A549 (cell line): ENCODE results near the gene SLC4A3. TPM values are rescaled to one million over a fixed set of nuclear protein-coding genes. Genes with fewer than 3 reads are reported as not detected.

ENCODE experiments used
- ATAC-seq, 2 experiments: fragments of 200-7000 bp in 1 of 2; fragments of >200 bp in 1 of 2; cut with Nextera tagmentation in 1 of 2; cut with Tn5 transposase in 1 of 2; 3 replicates each; pipeline versions ENCODE4 v1.8.0 to v1.9.1; 2018 to 2020; ENCODE audit warnings: mild to moderate bottlenecking in 1 of 2, moderate library complexity in 1 of 2
- CTCF ChIA-PET: fragments of 300-600 bp; sonication (Branson Sonifier 250); formaldehyde crosslinking; extraction: SDS; loops from one replicate; lab custom pipeline; 2021; ENCODE audit warnings: antibody characterized with exemption, inconsistent platforms; lab: Yijun Ruan, JAX
- POLR2A ChIA-PET: fragments of 350-600 bp; formaldehyde crosslinking; extraction: SDS; loops from one replicate; lab custom pipeline; 2021; ENCODE audit warnings: antibody characterized with exemption, inconsistent platforms; lab: Yijun Ruan, JAX
- DNase-seq, 2 experiments: peaks; one replicate each; pipeline versions ENCODE4 v3.0.0 to v3.0.0-alpha.2; 2011 to 2016; ENCODE audit warnings: low read depth in 1 of 2, low spot score in 1 of 2
- FAIRE-seq: peaks from 2 replicates; lab custom pipeline; 2011; peaks lifted over from hg19 to GRCh38; lab: Jason Lieb, UNC
- H3K27ac ChIP-seq, 2 experiments: fragments of >200 bp; sonication (Bioruptor Twin); formaldehyde crosslinking; 3 replicates each; pipeline ENCODE4 v1.5.1; 2016 to 2017
- H3K4me1 ChIP-seq: fragments of >200 bp; sonication (Bioruptor Twin); formaldehyde crosslinking; 3 replicates; pipeline ENCODE4 v1.6.1; 2016
- H3K4me2 ChIP-seq: fragments of >200 bp; sonication (Bioruptor Twin); formaldehyde crosslinking; 3 replicates; pipeline ENCODE4 v1.6.1; 2016
- H3K4me3 ChIP-seq: fragments of >200 bp; sonication (Bioruptor Twin); formaldehyde crosslinking; 3 replicates; pipeline ENCODE4 v1.5.1; 2016
- H3K9me3 ChIP-seq: fragments of >200 bp; sonication (Bioruptor Twin); formaldehyde crosslinking; 3 replicates; pipeline ENCODE4 v1.6.1; 2016
- CBX2 ChIP-seq: fragments of 200-600 bp; sonication (generic); IDR thresholded peaks from 2 replicates; pipeline ENCODE4 v1.6.1; 2016; ENCODE audit warnings: low read depth, mild to moderate bottlenecking, borderline replicate concordance
- CBX8 ChIP-seq: fragments of 200-600 bp; sonication (generic); IDR thresholded peaks from 2 replicates; pipeline ENCODE4 v1.6.1; 2016
- CTCF ChIP-seq: fragments of >200 bp; sonication (Bioruptor Twin); formaldehyde crosslinking; IDR thresholded peaks from 3 replicates; pipeline ENCODE4 v1.5.1; 2016
- E2F6 ChIP-seq: IDR thresholded peaks from 2 replicates; pipeline ENCODE4 v1.6.1; 2012; ENCODE audit warnings: low read depth, borderline replicate concordance
- EHF ChIP-seq: fragments of 250-450 bp; sonication (Bioruptor Pico); IDR thresholded peaks from 2 replicates; pipeline ENCODE4 v1.5.0; 2020; ENCODE audit warnings: mild to moderate bottlenecking
- EHMT2 ChIP-seq: fragments of 200-600 bp; sonication (generic); IDR thresholded peaks from 2 replicates; pipeline ENCODE4 v1.6.1; 2016; ENCODE audit warnings: antibody characterized with exemption, low read depth, mild to moderate bottlenecking, moderate library complexity
- FOSL2 ChIP-seq, 2 experiments: fragments of 450-650 bp in 1 of 2; fragments of >200 bp in 1 of 2; sonication (Bioruptor Twin) in 1 of 2; formaldehyde crosslinking; IDR thresholded peaks; 2 replicates each; pipeline versions ENCODE4 v1.5.0 to v1.6.1; 2016 to 2020; ENCODE audit warnings: mild to moderate bottlenecking in 1 of 2, moderate library complexity in 1 of 2
- FOXS1 ChIP-seq: fragments of 250-450 bp; sonication (Bioruptor Pico); IDR thresholded peaks from 2 replicates; pipeline ENCODE4 v1.5.0; 2020; ENCODE audit warnings: mild to moderate bottlenecking, moderate library complexity
- HOXA7 ChIP-seq: fragments of 250-450 bp; sonication (Bioruptor Pico); IDR thresholded peaks from 2 replicates; pipeline ENCODE4 v1.5.0; 2020; ENCODE audit warnings: mild to moderate bottlenecking, moderate library complexity
- MAZ ChIP-seq: fragments of 150-350 bp; IDR thresholded peaks from 2 replicates; pipeline ENCODE4 v1.6.1; 2014; ENCODE audit warnings: antibody characterized with exemption, low read depth, low read length, borderline replicate concordance
- NFE2L2 ChIP-seq: fragments of 150-350 bp; conservative IDR thresholded peaks from 2 replicates; pipeline ENCODE4 v1.6.1; 2014; ENCODE audit warnings: low read length
- NPAS2 ChIP-seq: fragments of 250-450 bp; sonication (Bioruptor Pico); IDR thresholded peaks from 2 replicates; pipeline ENCODE4 v1.8.0; 2022; ENCODE audit warnings: mild to moderate bottlenecking, moderate library complexity, borderline replicate concordance
- PBX3 ChIP-seq: IDR thresholded peaks from 2 replicates; pipeline ENCODE4 v1.6.1; 2012
- PHF8 ChIP-seq: fragments of 200-600 bp; sonication (generic); IDR thresholded peaks from 2 replicates; pipeline ENCODE4 v1.6.1; 2016; ENCODE audit warnings: low read depth, mild to moderate bottlenecking, antibody characterized with exemption, moderate library complexity, borderline replicate concordance
- POLR2A ChIP-seq: IDR thresholded peaks from 2 replicates; pipeline ENCODE4 v1.6.1; 2012; ENCODE audit warnings: mild to moderate bottlenecking, low read length
- POLR2AphosphoS2 ChIP-seq: conservative IDR thresholded peaks from 2 replicates; pipeline ENCODE4 v1.6.1; 2012; ENCODE audit warnings: low read length, improper control_type of control experiment, inconsistent platforms
- RAD21 ChIP-seq, 2 experiments: fragments of >200 bp in 1 of 2; sonication (Bioruptor Twin) in 1 of 2; formaldehyde crosslinking in 1 of 2; IDR thresholded peaks in 1 of 2; conservative IDR thresholded peaks in 1 of 2; 2 replicates in 1 of 2; 3 replicates in 1 of 2; pipeline ENCODE4 v1.6.1; 2012 to 2018; ENCODE audit warnings: inconsistent platforms in 1 of 2
- TFCP2L1 ChIP-seq: fragments of 250-450 bp; sonication (Bioruptor Pico); IDR thresholded peaks from 2 replicates; pipeline ENCODE4 v1.5.0; 2021; ENCODE audit warnings: mild to moderate bottlenecking
- USF2 ChIP-seq: fragments of 450-650 bp; IDR thresholded peaks from 2 replicates; pipeline ENCODE4 v1.6.1; 2014; ENCODE audit warnings: antibody characterized with exemption
- ZC3H11A ChIP-seq: fragments of 450-650 bp; IDR thresholded peaks from 2 replicates; pipeline ENCODE4 v1.6.1; 2014; ENCODE audit warnings: antibody characterized with exemption, mild to moderate bottlenecking
- ZNF302 ChIP-seq: fragments of 250-450 bp; sonication (Bioruptor Pico); IDR thresholded peaks from 2 replicates; pipeline ENCODE4 v1.9.0; 2021; ENCODE audit warnings: inconsistent platforms, mild to moderate bottlenecking, moderate library complexity
- whole genome bisulfite sequencing: methylation state at CpG from one replicate; pipeline ENCODE4 v1.1.6; 2017; ENCODE audit errors: missing lambda C conversion rate; 5-methylcytosine and 5-hydroxymethylcytosine counted together
- polyA plus RNA-seq, 4 experiments: library from polyadenylated mRNA; depleted of rRNA in 3 of 4; stranded (reverse); fragments of >200 nt; fragmentation: RNase III in 1 of 4; extraction: RNeasy Plus Mini Kit Qiagen cat#74134 plus additional on column Dnase treatment in 1 of 4; gene quantifications; 2 replicates in 3 of 4; 3 replicates in 1 of 4; pipeline ENCODE4 v1.2.3, GENCODE V29; 2011 to 2017

SLC4A3 gene
- polyA plus RNA-seq, 2 of the 4 experiments (the other 2 are of a cell fraction) = 1.4 to 3.6 TPM

- Histone ChIP-seq H3K27ac (no peak overlapping the region), H3K4me1 (no peaks in the 10 kb centered on the region), H3K4me2 (no peak overlapping the region), H3K4me3 (no peak overlapping the region), H3K9me3 (no peaks in the 10 kb centered on the region)
- ATAC-seq (no peak), FAIRE-seq (no peak), DNase-seq (no peak)
- ChIA-PET POLR2A (no interaction called here), CTCF (interaction anchor here (0.8 to 2.8 kb wide), 2 partner anchors 48 to 78 kb away, joined by 3 to 9 read pairs; no protein-coding TSS in a partner anchor)
- no peak for TF ChIP-seq USF2
- 96% methylated on average over 7 of the region's 15 CpGs for WGBS
Observed at GRCh38 chr2:219607931-219608330, 19.5 kb upstream of the SLC4A3 start.

GRCh38 chr2:219608399-219608964 lies 18.9 kb upstream of the SLC4A3 start:
- FAIRE-seq = no peak
- WGBS = 85% methylated on average over 11 of the region's 15 CpGs

GRCh38 chr2:219609149-219609750 lies 18.2 kb upstream of the SLC4A3 start:
- no peaks in the 10 kb centered on the region for H3K4me1 ChIP-seq
- no peak overlapping the region for H3K4me2 ChIP-seq
- ATAC-seq (no peak), DNase-seq (no peak), FAIRE-seq (no peak)
- 89% methylated on average over 13 of the region's 13 CpGs for WGBS
- POLR2A ChIA-PET = no interaction called here
- no peaks in the 10 kb centered on the region for H3K9me3 ChIP-seq
- CTCF ChIA-PET = interaction anchor here (0.6 to 2.8 kb wide), 3 partner anchors 9 to 1206 kb away, joined by 3 to 9 read pairs (median 5); no protein-coding TSS in a partner anchor
- H3K27ac ChIP-seq = no peak overlapping the region
- no peak overlapping the region for H3K4me3 ChIP-seq
- TF ChIP-seq CBX2 = no peak
- TF ChIP-seq FOSL2 (IDR thresholded peaks at IDR 0.05) = no peak
- no peak for TF ChIP-seq FOSL2 (CRISPR knock-in tag; IDR thresholded peaks at IDR 0.05)
- TF ChIP-seq HOXA7 (CRISPR knock-in tag) = no peak
- TF ChIP-seq ZC3H11A = no peak
- TF ChIP-seq POLR2AphosphoS2 = no peak
- TF ChIP-seq, all 56 proteins: peak for 0

More at GRCh38 chr2:219608399-219608964, 18.9 kb upstream of the SLC4A3 start:
- Histone ChIP-seq H3K9me3 (no peaks in the 10 kb centered on the region), H3K27ac (no peak overlapping the region), H3K4me1 (no peaks in the 10 kb centered on the region), H3K4me3 (no peak overlapping the region), H3K4me2 (no peak overlapping the region)
- ATAC-seq (no peak), DNase-seq (no peak)
- CTCF ChIA-PET = interaction anchor here (0.6 to 2.8 kb wide), 4 partner anchors 8 to 1207 kb away, joined by 3 to 9 read pairs (median 4); no protein-coding TSS in a partner anchor
- POLR2A ChIA-PET = no interaction called here
- no peak for TF ChIP-seq CTCF
- TF ChIP-seq ZNF302 (CRISPR knock-in tag) = no peak
- no peak for TF ChIP-seq NFE2L2
- no peak for TF ChIP-seq E2F6
- TF ChIP-seq MAZ = no peak
- TF ChIP-seq TFCP2L1 (CRISPR knock-in tag) = no peak
- no peak for TF ChIP-seq EHMT2
- TF ChIP-seq NPAS2 (CRISPR knock-in tag) = no peak
- no peak for TF ChIP-seq CBX8
- TF ChIP-seq CBX2 = no peak
- no peak for TF ChIP-seq POLR2A
- TF ChIP-seq EHF = no peak
- no peak for TF ChIP-seq FOSL2 (IDR thresholded peaks at IDR 0.05)
- TF ChIP-seq FOSL2 (CRISPR knock-in tag; IDR thresholded peaks at IDR 0.05) = no peak
- TF ChIP-seq FOXS1 = no peak
- TF ChIP-seq PHF8 = no peak
- no peak for TF ChIP-seq HOXA7 (CRISPR knock-in tag)
- TF ChIP-seq RAD21 (conservative IDR thresholded peaks at IDR 0.05 in 1 of 2, IDR thresholded peaks at IDR 0.05 in 1 of 2) = no peak
- TF ChIP-seq PBX3 = no peak
